CD14-positive monocyte (primary cell): ENCODE results near the gene NBPF3. TPM values are rescaled to one million over a fixed set of nuclear protein-coding genes. Genes with fewer than 3 reads are reported as not detected.
A peak's percentile ranks its signal among the peaks of the same experiment; 100 is the strongest.

Experiments
- DNase-seq, 3 donors: peaks; one replicate each; pipeline ENCODE4 v3.0.0-alpha.2; 2011 to 2022
- H2AFZ ChIP-seq: 2 replicates; pipeline ENCODE4 v1.6.0; 2012; ENCODE audit warnings: mild to moderate bottlenecking, low read depth, low read length, inconsistent platforms; ENCODE audit not compliant: insufficient read depth, poor library complexity, severe bottlenecking
- H3K27ac ChIP-seq, 2 donors: 1 replicate in 1 of 2; 2 replicates in 1 of 2; pipeline ENCODE4 v1.5.1; 2012 to 2013; ENCODE audit warnings: low read length in 2 of 2, control low read depth in 1 of 2, inconsistent platforms in 1 of 2, low read depth in 1 of 2, mild to moderate bottlenecking in 1 of 2
- H3K27me3 ChIP-seq, 2 donors: one replicate each; pipeline versions ENCODE4 v1.6.0 to v1.6.1; 2011 to 2013; ENCODE audit warnings: low read length in 2 of 2; ENCODE audit not compliant: control insufficient read depth in 2 of 2, insufficient read depth in 2 of 2
- H3K36me3 ChIP-seq, 2 donors: replicated peaks in 1 of 2; 1 replicate in 1 of 2; 2 replicates in 1 of 2; pipeline versions ENCODE4 v1.5.1 to v1.6.1; 2012 to 2013; ENCODE audit warnings: low read length in 2 of 2, control low read depth in 1 of 2, inconsistent platforms in 1 of 2, mild to moderate bottlenecking in 1 of 2; ENCODE audit not compliant: insufficient read depth in 2 of 2, control insufficient read depth in 1 of 2
- H3K4me1 ChIP-seq, 2 donors: 1 replicate in 1 of 2; 2 replicates in 1 of 2; pipeline versions ENCODE4 v1.5.1 to v1.6.1; 2012 to 2013; ENCODE audit warnings: low read length in 2 of 2, control low read depth in 1 of 2, inconsistent platforms in 1 of 2, mild to moderate bottlenecking in 1 of 2, moderate library complexity in 1 of 2; ENCODE audit not compliant: insufficient read depth in 2 of 2, control insufficient read depth in 1 of 2
- H3K4me2 ChIP-seq: replicated peaks from 2 replicates; pipeline ENCODE3; 2012; ENCODE audit warnings: low read length, moderate library complexity, mild to moderate bottlenecking; ENCODE audit not compliant: poor library complexity, severe bottlenecking; ENCODE audit errors: extremely low read depth
- H3K4me3 ChIP-seq, 3 experiments: fragments of 200-600 bp in 1 of 3; sonication (generic) in 1 of 3; replicated peaks in 1 of 3; 1 replicate in 2 of 3; 2 replicates in 1 of 3; pipeline ENCODE4 v1.5.1; 2011 to 2013; ENCODE audit warnings: low read length in 3 of 3, mild to moderate bottlenecking in 3 of 3, control low read depth in 2 of 3, low read depth in 2 of 3, inconsistent platforms in 1 of 3, moderate library complexity in 1 of 3
- H3K79me2 ChIP-seq: 2 replicates; pipeline ENCODE4 v1.6.0; 2012; ENCODE audit warnings: mild to moderate bottlenecking, control low read depth, inconsistent platforms, low read length, moderate library complexity; ENCODE audit not compliant: insufficient read depth
- H3K9ac ChIP-seq: 2 replicates; pipeline ENCODE4 v1.6.0; 2017; ENCODE audit warnings: low read length, mild to moderate bottlenecking; ENCODE audit not compliant: insufficient read depth, poor library complexity, severe bottlenecking
- H3K9me3 ChIP-seq, 2 donors: replicated peaks in 1 of 2; 1 replicate in 1 of 2; 2 replicates in 1 of 2; pipeline versions ENCODE4 v1.5.1 to v1.6.1; 2012 to 2013; ENCODE audit warnings: low read length in 2 of 2, control low read depth in 1 of 2; ENCODE audit not compliant: control insufficient read depth in 1 of 2, insufficient read depth in 1 of 2
- H4K20me1 ChIP-seq: 2 replicates; pipeline ENCODE4 v1.6.0; 2012; ENCODE audit warnings: mild to moderate bottlenecking, low read length, control low read depth, moderate library complexity; ENCODE audit not compliant: insufficient read depth
- H3K27ac Mint-ChIP-seq, 7 donors: one replicate each; pipeline ENCODE4 v1.8.0; 2020; ENCODE audit warnings: mild to moderate bottlenecking in 7 of 7, mixed read lengths in 7 of 7, moderate library complexity in 6 of 7, inconsistent platforms in 2 of 7
- H3K27me3 Mint-ChIP-seq, 3 donors: one replicate each; pipeline ENCODE4 v1.8.0; 2021 to 2022; ENCODE audit warnings: low read depth in 3 of 3, mild to moderate bottlenecking in 3 of 3, mixed read lengths in 3 of 3, moderate library complexity in 3 of 3, inconsistent platforms in 1 of 3
- H3K36me3 Mint-ChIP-seq, 2 donors: one replicate each; pipeline ENCODE4 v1.8.0; 2020; ENCODE audit warnings: mixed read lengths in 2 of 2, inconsistent platforms in 1 of 2, mild to moderate bottlenecking in 1 of 2
- H3K4me1 Mint-ChIP-seq: one replicate; pipeline ENCODE4 v1.8.0; 2020; ENCODE audit warnings: mild to moderate bottlenecking, mixed read lengths
- H3K4me3 Mint-ChIP-seq, 2 donors: one replicate each; pipeline ENCODE4 v1.8.0; 2020; ENCODE audit warnings: mild to moderate bottlenecking in 2 of 2, mixed read lengths in 2 of 2, moderate library complexity in 1 of 2
- H3K9me3 Mint-ChIP-seq, 7 donors: one replicate each; pipeline ENCODE4 v1.8.0; 2020 to 2022; ENCODE audit warnings: mixed read lengths in 7 of 7, mild to moderate bottlenecking in 6 of 7, moderate library complexity in 6 of 7, inconsistent platforms in 2 of 7
- WGBS: methylation state at CpG from one replicate; pipeline ENCODE4 v1.1.5; 2013; ENCODE audit warnings: missing lambda C conversion rate; ENCODE audit not compliant: insufficient coverage; 5-methylcytosine and 5-hydroxymethylcytosine counted together
- intact Hi-C, 2 donors: fragments of 100-400 bp; cut with micrococcal nuclease; formaldehyde crosslinking; loops; one replicate each; pipeline versions ENCODE4 v1.15.0 to v1.15.1; 2023
- polyA plus RNA-seq, 3 donors: library from polyadenylated mRNA; depleted of rRNA in 1 of 3; unstranded in 2 of 3; stranded (reverse) in 1 of 3; fragments of 300-500 nt in 2 of 3; fragments of >200 nt in 1 of 3; fragmentation: Illumina TruSeq in 2 of 3; gene quantifications; 1 replicate in 2 of 3; 2 replicates in 1 of 3; pipeline ENCODE4 v1.2.3, GENCODE V29; 2012 to 2021
- TF ChIP-seq, protein P1 (sequence below): fragments of 200-600 bp; IDR thresholded peaks from one replicate; pipeline ENCODE4 v1.8.0; 2022; ENCODE audit warnings: antibody characterized with exemption, mild to moderate bottlenecking

The NBPF3 gene
- polyA plus RNA-seq, 3 donors = 1.2 to 1.5 TPM; not detected in 1

DNA sequence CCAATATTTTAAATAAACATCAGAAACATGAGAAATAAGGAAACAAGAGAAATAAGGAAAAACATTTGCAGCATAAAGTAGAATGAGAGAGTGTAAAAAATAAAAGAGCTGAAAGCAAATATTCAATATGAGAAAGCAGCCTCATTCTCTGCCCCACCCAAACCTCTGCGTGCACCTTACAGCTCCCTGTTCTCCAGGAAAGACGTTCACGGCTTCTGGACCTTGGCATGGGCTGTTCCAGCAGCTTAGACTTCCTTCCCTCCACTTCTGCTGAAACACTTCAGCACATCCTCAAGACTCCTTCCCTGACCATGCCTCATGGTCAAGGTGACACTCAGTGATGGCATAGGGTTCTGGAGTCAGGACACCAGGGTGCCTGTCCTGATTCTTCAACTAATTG, 92.6 kb downstream of the NBPF3 start:
- Histone ChIP-seq H3K36me3 (no peaks in the 10 kb centered on the region), H2AFZ (no peak overlapping the region), H3K9ac (no peak overlapping the region), H3K4me1 (no peaks in the 10 kb centered on the region), H3K4me3 (no peak overlapping the region), H3K9me3 (no peaks in the 10 kb centered on the region), H3K27ac (no peak overlapping the region), H3K27me3 (peaks cover 0 to 8% of the 10 kb centered on the region in 2 donors), H3K4me2 (no peak overlapping the region), H3K79me2 (no peaks in the 10 kb centered on the region), H4K20me1 (no peaks in the 10 kb centered on the region)
- H3K4me3 Mint-ChIP-seq = no peak overlapping the region
- H3K36me3 Mint-ChIP-seq = no peaks in the 10 kb centered on the region
- intact Hi-C loops = no loop called here
- 76% methylated on average over 3 of the region's 3 CpGs for WGBS
- H3K9me3 Mint-ChIP-seq = peaks cover 0 to 5% (median 0%) of the 10 kb centered on the region in 7 donors
- no peak for DNase-seq
- peak overlapping the region in 1 of 7 donors; percentile 14 for H3K27ac Mint-ChIP-seq
- H3K4me1 Mint-ChIP-seq = no peaks in the 10 kb centered on the region
- TF ChIP-seq, protein P1, sequence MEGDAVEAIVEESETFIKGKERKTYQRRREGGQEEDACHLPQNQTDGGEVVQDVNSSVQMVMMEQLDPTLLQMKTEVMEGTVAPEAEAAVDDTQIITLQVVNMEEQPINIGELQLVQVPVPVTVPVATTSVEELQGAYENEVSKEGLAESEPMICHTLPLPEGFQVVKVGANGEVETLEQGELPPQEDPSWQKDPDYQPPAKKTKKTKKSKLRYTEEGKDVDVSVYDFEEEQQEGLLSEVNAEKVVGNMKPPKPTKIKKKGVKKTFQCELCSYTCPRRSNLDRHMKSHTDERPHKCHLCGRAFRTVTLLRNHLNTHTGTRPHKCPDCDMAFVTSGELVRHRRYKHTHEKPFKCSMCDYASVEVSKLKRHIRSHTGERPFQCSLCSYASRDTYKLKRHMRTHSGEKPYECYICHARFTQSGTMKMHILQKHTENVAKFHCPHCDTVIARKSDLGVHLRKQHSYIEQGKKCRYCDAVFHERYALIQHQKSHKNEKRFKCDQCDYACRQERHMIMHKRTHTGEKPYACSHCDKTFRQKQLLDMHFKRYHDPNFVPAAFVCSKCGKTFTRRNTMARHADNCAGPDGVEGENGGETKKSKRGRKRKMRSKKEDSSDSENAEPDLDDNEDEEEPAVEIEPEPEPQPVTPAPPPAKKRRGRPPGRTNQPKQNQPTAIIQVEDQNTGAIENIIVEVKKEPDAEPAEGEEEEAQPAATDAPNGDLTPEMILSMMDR = no peak
- H3K27me3 Mint-ChIP-seq = peaks cover 25 to 65% (median 42%) of the 10 kb centered on the region in 3 donors

DNA sequence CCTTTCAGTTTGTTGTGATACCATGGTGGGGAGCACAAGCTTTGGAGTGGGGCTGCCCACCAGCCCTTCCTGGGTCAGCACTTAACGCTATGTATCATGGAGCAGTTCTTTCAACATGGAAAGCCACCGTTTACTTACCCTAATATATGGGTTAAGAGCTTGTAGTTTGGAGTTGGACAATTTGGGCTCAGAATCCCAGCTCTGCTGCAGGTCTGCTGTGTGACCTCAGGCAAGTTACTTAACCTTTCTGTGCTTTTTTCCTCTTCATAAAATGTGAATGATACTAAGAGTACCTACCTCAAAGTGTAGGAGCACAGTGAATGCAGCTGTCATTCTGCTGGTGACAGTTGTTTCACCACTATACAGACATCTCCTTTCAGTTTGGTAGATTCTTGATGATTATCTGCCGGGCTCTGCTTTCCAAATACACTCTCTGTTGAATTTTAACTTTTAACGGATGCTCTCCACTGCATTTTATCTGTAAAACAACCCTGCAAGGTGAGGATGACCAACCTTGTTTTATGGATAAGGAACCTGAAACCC, 93.1 kb downstream of the NBPF3 start:
- Mint-ChIP-seq H3K4me3 (no peak overlapping the region), H3K9me3 (peaks cover 0 to 3% (median 0%) of the 10 kb centered on the region in 7 donors), H3K27me3 (peaks cover 21 to 65% (median 44%) of the 10 kb centered on the region in 3 donors), H3K4me1 (no peaks in the 10 kb centered on the region), H3K36me3 (no peaks in the 10 kb centered on the region), H3K27ac (no peak overlapping the region)
- H3K27me3 ChIP-seq = peaks cover 0 to 13% of the 10 kb centered on the region in 2 donors
- H2AFZ ChIP-seq = no peak overlapping the region
- H3K4me1 ChIP-seq = no peaks in the 10 kb centered on the region
- no peaks in the 10 kb centered on the region for H4K20me1 ChIP-seq
- no CpG with 5 or more reads among the region's 4 CpGs for WGBS
- no peak overlapping the region for H3K27ac ChIP-seq
- no peak overlapping the region for H3K4me3 ChIP-seq
- no peak overlapping the region for H3K9ac ChIP-seq
- TF ChIP-seq, protein P1 = no peak
- DNase-seq = no peak
- intact Hi-C loops = no loop called here
- H3K36me3 ChIP-seq = no peaks in the 10 kb centered on the region
- H3K4me2 ChIP-seq = no peak overlapping the region
- no peaks in the 10 kb centered on the region for H3K79me2 ChIP-seq
- H3K9me3 ChIP-seq = no peaks in the 10 kb centered on the region
